Measurements from ENCODE around the gene ANTXRL.
"Not testable (repeated sequence)": the region's sequence is repeated elsewhere in the genome, so short reads cannot be mapped to it uniquely, and the experiment has no call there.

ANTXRL gene

DNA sequence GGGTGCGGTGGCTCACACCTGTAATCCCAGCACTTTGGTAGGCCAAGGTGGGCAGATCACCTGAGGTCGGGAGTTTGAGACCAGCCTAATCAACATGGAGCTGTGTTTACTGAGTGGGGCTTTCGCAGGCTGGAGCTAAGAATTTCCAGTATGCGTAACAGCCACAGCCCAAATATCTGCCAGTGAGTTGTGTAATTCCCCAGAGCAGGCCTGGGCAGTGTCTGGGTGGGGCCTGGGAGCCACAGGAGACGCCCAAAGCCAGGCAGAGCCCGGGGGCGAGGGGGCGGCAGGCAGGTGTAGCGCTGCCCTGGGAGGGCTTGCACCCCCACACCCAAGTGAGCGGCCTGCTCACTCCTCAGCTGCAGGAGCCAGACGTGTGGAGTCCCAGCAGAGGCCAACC, 88.6 kb downstream of the ANTXRL start, which contains the start of gene ANXA8L1:
Gene ANXA8L1, plus strand, starts transcription at position 371 of the 400 bp plus-strand sequence. CDS start 76 bp downstream, outside the sequence.
- not testable (repeated sequence) for DNase-seq

DNA sequence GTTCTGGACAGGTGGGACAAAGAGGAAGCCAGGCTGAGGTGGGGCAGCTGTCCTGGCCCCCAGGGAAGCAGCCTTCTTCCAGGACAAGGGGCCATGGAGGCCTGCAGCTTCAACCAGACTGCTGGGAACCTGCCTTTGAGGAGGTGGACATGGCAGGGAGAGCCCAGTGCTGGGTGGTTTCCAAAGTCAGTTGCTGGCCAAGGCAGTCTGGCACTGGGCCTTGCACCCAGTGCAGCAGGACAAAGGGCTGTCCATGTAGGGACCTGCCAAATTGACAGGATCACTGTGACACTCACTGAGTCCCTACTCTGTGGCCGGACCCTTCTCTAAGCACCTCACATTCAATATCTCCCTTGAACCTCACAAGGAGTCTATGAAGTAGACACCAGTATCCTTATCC, 90.2 kb downstream of the ANTXRL start:
- DNase-seq, result not testable (repeated sequence)

DNA sequence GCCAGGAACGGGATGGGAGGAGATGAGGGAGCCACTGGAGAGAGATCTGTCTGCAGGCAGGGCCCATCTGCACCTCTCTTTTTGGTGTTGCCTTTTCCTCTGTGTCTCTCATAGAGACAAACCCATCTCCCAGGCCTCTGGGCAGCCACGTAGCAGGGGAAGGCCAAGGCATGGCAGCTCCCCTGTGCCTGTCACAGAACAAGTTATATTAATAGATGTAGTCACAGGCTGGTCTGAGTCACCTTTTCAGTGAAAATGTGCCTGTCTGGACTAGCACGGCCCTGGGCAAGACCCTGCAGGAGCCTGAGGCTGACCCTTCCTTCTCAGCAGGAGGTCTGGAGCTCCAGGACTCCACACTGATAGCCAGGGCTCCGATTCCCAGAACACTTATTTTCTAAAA, 90.9 kb downstream of the ANTXRL start:
- not testable (repeated sequence) for DNase-seq

DNA sequence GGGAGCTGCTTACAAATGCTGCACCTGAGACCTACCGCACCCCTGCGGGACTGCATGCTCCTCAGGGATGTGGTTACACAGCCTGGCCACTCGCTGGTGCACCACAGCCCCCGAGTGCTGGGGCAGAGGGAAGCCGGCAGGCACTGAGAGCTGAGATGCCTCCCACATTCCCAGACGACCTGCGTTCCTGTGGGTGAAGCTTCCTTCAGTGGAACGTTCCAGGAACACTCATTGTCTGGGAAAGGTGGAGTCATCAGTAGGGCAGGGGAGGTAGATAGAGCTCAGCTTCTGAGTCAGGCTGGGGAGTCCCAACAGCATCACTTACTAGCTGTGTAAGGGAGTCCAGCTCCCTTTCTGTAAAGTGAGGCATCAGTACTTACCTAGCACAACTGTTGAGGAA, 91.3 kb downstream of the ANTXRL start:
- not testable (repeated sequence) for DNase-seq

DNA sequence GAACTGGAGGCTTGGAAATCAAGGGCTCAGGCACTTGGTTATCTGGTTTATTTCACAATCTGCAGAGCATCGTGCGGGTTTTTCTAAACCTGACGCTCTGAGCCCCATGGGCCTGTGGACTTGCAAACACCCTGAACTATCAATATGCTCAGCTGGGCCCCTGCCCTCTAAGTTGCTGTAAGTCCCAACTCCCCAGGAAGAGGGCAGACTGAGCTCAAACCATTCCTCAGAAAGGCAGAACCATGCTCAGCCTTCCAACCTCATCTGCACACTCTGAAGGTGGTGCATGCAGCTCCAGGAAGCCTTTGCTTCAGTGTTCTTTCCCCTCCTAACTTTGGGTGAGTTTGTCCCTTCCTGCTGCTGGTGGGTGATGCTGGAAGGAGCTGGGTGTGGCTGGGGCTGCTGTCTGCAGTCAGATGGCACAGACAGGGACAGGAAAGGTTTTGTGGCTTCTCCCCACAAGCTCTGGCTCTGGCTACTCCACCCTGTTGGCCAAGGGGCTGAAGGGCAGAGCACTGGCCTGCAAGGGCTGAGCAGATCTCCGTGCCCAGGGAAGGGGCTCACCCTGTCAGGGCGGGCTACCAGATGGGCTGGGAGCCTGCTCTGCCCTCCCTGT, 92.5 kb downstream of the ANTXRL start:
- not testable (repeated sequence) for DNase-seq

Data from activated CD8-positive, alpha-beta memory T cell treated with anti-CD3 and anti-CD28 coated beads, Interleukin-2, amount 50 U/mL, for 4 hours (primary cell).